Measurements from ENCODE around the gene GSDMA.

The GSDMA gene

GRCh38 chr17:40020146-40020545, 57.3 kb downstream of the GSDMA start:
- Histone ChIP-seq H3K27me3 (ENCODE audit: insufficient read depth, low read length) (no peaks in the 10 kb centered on the region), H3K36me3 (ENCODE audit: insufficient read depth, low read depth, low read length) (peaks cover 52% of the 10 kb centered on the region), H3K27ac (ENCODE audit: low read length) (no peak overlapping the region), H3K4me3 (ENCODE audit: low read length) (no peak overlapping the region), H3K9ac (ENCODE audit: low read depth, low read length) (no peak overlapping the region), H3K4me1 (ENCODE audit: insufficient read depth, low read length) (peaks cover 13% of the 10 kb centered on the region; the same call in 1 of the 2 replicates), H3K9me3 (ENCODE audit: insufficient read depth, low read depth, low read length) (no peaks in the 10 kb centered on the region)

GRCh38 chr17:40021451-40021971, 58.7 kb downstream of the GSDMA start:
- no peaks in the 10 kb centered on the region for H3K9me3 ChIP-seq (ENCODE audit: insufficient read depth, low read depth, low read length)
- no peak overlapping the region for H3K27ac ChIP-seq (ENCODE audit: low read length)
- no peak overlapping the region for H3K4me3 ChIP-seq (ENCODE audit: low read length)
- H3K4me1 ChIP-seq (ENCODE audit: insufficient read depth, low read length): peaks cover 13% of the 10 kb centered on the region; the same call in 1 of the 2 replicates
- H3K27me3 ChIP-seq (ENCODE audit: insufficient read depth, low read length): no peaks in the 10 kb centered on the region
- no peak overlapping the region for H3K9ac ChIP-seq (ENCODE audit: low read depth, low read length)
- peaks cover 66% of the 10 kb centered on the region for H3K36me3 ChIP-seq (ENCODE audit: insufficient read depth, low read depth, low read length)

- peaks cover 13% of the 10 kb centered on the region; the same call in 1 of the 2 replicates for H3K4me1 ChIP-seq (ENCODE audit: insufficient read depth, low read length)
- H3K4me3 ChIP-seq (ENCODE audit: low read length): no peak overlapping the region
- no peak overlapping the region for H3K27ac ChIP-seq (ENCODE audit: low read length)
- H3K9me3 ChIP-seq (ENCODE audit: insufficient read depth, low read depth, low read length): no peaks in the 10 kb centered on the region
- peaks cover 69% of the 10 kb centered on the region for H3K36me3 ChIP-seq (ENCODE audit: insufficient read depth, low read depth, low read length)
- no peak overlapping the region for H3K9ac ChIP-seq (ENCODE audit: low read depth, low read length)
- no peaks in the 10 kb centered on the region for H3K27me3 ChIP-seq (ENCODE audit: insufficient read depth, low read length)
Measured at GRCh38 chr17:40022497-40022896, 59.7 kb downstream of the GSDMA start.

- Histone ChIP-seq H3K27me3 (ENCODE audit: insufficient read depth, low read length) (no peaks in the 10 kb centered on the region), H3K9ac (ENCODE audit: low read depth, low read length) (no peak overlapping the region), H3K27ac (ENCODE audit: low read length) (no peak overlapping the region), H3K36me3 (ENCODE audit: insufficient read depth, low read depth, low read length) (peaks cover 74% of the 10 kb centered on the region), H3K9me3 (ENCODE audit: insufficient read depth, low read depth, low read length) (no peaks in the 10 kb centered on the region), H3K4me3 (ENCODE audit: low read length) (no peak overlapping the region), H3K4me1 (ENCODE audit: insufficient read depth, low read length) (peaks cover 12% of the 10 kb centered on the region; the same call in 1 of the 2 replicates)
Measured at GRCh38 chr17:40022961-40023541, 60.2 kb downstream of the GSDMA start.

GRCh38 chr17:40023590-40024292, 60.9 kb downstream of the GSDMA start:
- Histone ChIP-seq H3K4me3 (ENCODE audit: low read length) (no peak overlapping the region), H3K4me1 (ENCODE audit: insufficient read depth, low read length) (peaks cover 7% of the 10 kb centered on the region; the same call in 1 of the 2 replicates), H3K36me3 (ENCODE audit: insufficient read depth, low read depth, low read length) (peaks cover 79% of the 10 kb centered on the region), H3K27me3 (ENCODE audit: insufficient read depth, low read length) (no peaks in the 10 kb centered on the region), H3K27ac (ENCODE audit: low read length) (no peak overlapping the region), H3K9me3 (ENCODE audit: insufficient read depth, low read depth, low read length) (no peaks in the 10 kb centered on the region), H3K9ac (ENCODE audit: low read depth, low read length) (no peak overlapping the region)

GRCh38 chr17:40024901-40025300, 62.1 kb downstream of the GSDMA start:
- H3K4me1 ChIP-seq (ENCODE audit: insufficient read depth, low read length): no peaks in the 10 kb centered on the region
- H3K4me3 ChIP-seq (ENCODE audit: low read length): no peak overlapping the region
- no peak overlapping the region for H3K27ac ChIP-seq (ENCODE audit: low read length)
- H3K9me3 ChIP-seq (ENCODE audit: insufficient read depth, low read depth, low read length): no peaks in the 10 kb centered on the region
- peaks cover 80% of the 10 kb centered on the region for H3K36me3 ChIP-seq (ENCODE audit: insufficient read depth, low read depth, low read length)
- no peaks in the 10 kb centered on the region for H3K27me3 ChIP-seq (ENCODE audit: insufficient read depth, low read length)
- H3K9ac ChIP-seq (ENCODE audit: low read depth, low read length): no peak overlapping the region

GRCh38 chr17:40025559-40025958, 62.8 kb downstream of the GSDMA start:
- Histone ChIP-seq H3K9ac (ENCODE audit: low read depth, low read length) (no peak overlapping the region), H3K36me3 (ENCODE audit: insufficient read depth, low read depth, low read length) (peaks cover 77% of the 10 kb centered on the region), H3K9me3 (ENCODE audit: insufficient read depth, low read depth, low read length) (no peaks in the 10 kb centered on the region), H3K27ac (ENCODE audit: low read length) (no peak overlapping the region), H3K4me3 (ENCODE audit: low read length) (no peak overlapping the region), H3K27me3 (ENCODE audit: insufficient read depth, low read length) (no peaks in the 10 kb centered on the region), H3K4me1 (ENCODE audit: insufficient read depth, low read length) (no peaks in the 10 kb centered on the region)

GRCh38 chr17:40025991-40026815, 63.4 kb downstream of the GSDMA start:
- Histone ChIP-seq H3K27me3 (ENCODE audit: insufficient read depth, low read length) (no peaks in the 10 kb centered on the region), H3K4me3 (ENCODE audit: low read length) (no peak overlapping the region), H3K36me3 (ENCODE audit: insufficient read depth, low read depth, low read length) (peaks cover 80% of the 10 kb centered on the region), H3K4me1 (ENCODE audit: insufficient read depth, low read length) (no peaks in the 10 kb centered on the region), H3K27ac (ENCODE audit: low read length) (no peak overlapping the region), H3K9ac (ENCODE audit: low read depth, low read length) (no peak overlapping the region), H3K9me3 (ENCODE audit: insufficient read depth, low read depth, low read length) (no peaks in the 10 kb centered on the region)

- no peak overlapping the region for H3K27ac ChIP-seq (ENCODE audit: low read length)
- H3K9me3 ChIP-seq (ENCODE audit: insufficient read depth, low read depth, low read length): no peaks in the 10 kb centered on the region
- no peaks in the 10 kb centered on the region for H3K4me1 ChIP-seq (ENCODE audit: insufficient read depth, low read length)
- H3K4me3 ChIP-seq (ENCODE audit: low read length): no peak overlapping the region
- no peaks in the 10 kb centered on the region for H3K27me3 ChIP-seq (ENCODE audit: insufficient read depth, low read length)
- peaks cover 80% of the 10 kb centered on the region for H3K36me3 ChIP-seq (ENCODE audit: insufficient read depth, low read depth, low read length)
- no peak overlapping the region for H3K9ac ChIP-seq (ENCODE audit: low read depth, low read length)
Measured at GRCh38 chr17:40026816-40027613, 64.2 kb downstream of the GSDMA start.

All from iPS-20b (cell line).